Fibroblast of mammary gland (primary cell): ENCODE results near the gene TOR4A.

Experiments
- DNase-seq: peaks from one replicate; pipeline ENCODE4 v3.0.0-alpha.2; 2010; ENCODE audit warnings: low read depth
- H3K4me3 ChIP-seq: 2 replicates; pipeline ENCODE4 v1.5.1; 2011; ENCODE audit warnings: low read depth, mild to moderate bottlenecking, low read length, moderate library complexity; ENCODE audit not compliant: control insufficient read depth
- CTCF ChIP-seq: conservative IDR thresholded peaks from 2 replicates; pipeline ENCODE4 v1.5.1; 2011; ENCODE audit warnings: low read depth, low read length, inconsistent platforms; ENCODE audit not compliant: control insufficient read depth, insufficient read depth

Gene TOR4A

GRCh38 chr9:137279741-137280473 lies 2.4 kb downstream of the TOR4A start:
- no peak for TF ChIP-seq CTCF
- no peak for DNase-seq
- H3K4me3 ChIP-seq: no peak overlapping the region

DNA sequence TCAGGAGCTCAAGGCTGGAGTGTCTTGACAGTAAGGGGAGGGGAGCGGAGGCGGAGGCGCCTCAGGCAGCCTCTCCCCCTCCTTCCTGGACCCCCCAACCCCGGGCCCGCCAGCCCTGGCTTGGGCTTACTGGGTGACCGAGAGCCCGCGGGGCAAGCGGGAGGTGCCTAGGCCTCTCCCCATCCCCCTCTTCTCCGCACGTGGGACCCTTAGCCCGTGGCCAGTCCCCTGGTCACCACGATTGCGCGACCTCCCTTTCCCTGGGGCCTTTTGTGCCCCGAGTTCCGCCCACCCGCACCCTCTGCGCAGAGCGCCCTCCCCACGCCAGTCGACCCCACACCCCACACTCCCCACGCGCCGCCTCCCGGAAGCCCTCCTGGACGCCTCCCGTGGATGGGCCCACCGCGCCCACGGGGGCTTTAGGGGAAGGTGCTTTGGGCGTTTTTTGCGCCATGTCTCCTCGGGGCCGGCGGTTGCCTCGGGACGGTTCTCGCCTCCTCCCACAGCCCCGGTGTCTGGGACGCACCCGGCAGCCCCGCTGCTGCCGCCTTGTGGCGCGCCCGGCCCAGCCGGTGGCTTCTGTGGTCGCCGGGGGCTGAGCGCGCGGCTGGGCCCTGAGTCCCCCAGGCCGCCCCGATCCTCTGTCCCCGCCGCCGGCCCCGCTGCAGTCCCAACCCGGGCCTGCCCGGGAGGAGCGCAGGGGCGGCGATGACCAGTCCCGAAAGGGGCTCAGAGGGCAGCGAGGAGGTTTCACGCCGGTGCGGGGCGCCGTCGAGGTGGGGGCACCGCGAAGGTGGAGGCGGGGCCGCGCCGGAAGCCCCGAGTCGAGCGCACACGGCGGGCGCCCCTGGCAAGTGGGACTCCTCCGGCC lies 3.2 kb downstream of the TOR4A start:
- no peak for DNase-seq
- TF ChIP-seq CTCF: no peak
- H3K4me3 ChIP-seq: no peak overlapping the region

DNA sequence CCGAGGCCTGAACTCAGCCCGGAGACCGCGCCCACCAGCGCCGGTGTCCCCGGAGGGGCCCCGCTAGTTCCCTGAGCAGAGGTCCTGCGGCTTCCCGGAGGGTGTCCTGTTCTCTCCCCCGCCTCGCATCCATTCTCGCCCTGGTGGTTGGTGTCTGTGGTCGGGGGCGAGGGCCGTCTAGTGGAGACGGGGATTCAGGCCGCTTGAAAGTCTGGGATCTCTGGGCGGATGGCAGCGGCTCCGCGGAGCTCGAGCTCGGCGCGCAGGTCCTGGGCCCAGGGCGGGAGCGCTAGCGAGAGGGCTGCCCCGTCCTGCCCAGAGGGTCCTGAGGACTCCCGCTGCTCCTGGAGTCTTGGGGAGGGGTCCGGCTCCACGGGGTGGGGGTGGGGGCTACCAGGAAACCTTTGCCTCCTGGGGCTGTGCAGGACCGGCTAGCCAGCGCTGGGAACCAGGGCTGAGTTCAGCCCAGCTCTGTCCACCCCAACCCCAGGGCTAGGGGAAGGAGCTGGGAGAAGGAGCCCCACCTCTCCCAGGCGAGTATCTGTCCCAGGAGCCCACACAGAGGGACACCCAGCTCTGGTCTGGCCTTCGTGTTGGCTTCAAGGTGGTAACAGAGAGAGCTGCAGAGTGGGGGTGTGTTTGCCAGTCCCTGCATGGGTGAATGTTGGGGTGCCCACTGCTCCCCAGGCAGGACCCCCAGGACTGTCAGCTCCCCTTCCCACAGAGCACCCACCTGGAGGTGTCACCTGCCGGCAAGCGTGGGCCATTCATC lies 4.0 kb downstream of the TOR4A start:
- no peak for DNase-seq
- no peak for TF ChIP-seq CTCF
- no peak overlapping the region for H3K4me3 ChIP-seq

- DNase-seq: peak; percentile 71
- no peak overlapping the region for H3K4me3 ChIP-seq
- peak; percentile 47 for TF ChIP-seq CTCF
These were observed 9.5 kb downstream of the TOR4A start for GRCh38 chr9:137286975-137287383.

GRCh38 chr9:137293094-137293481 lies 15.6 kb downstream of the TOR4A start:
- no peak overlapping the region for H3K4me3 ChIP-seq
- no peak for DNase-seq
- TF ChIP-seq CTCF: no peak

GRCh38 chr9:137293482-137294090 lies 16.1 kb downstream of the TOR4A start:
- no peak for DNase-seq
- no peak for TF ChIP-seq CTCF
- H3K4me3 ChIP-seq: no peak overlapping the region
